ENCODE measurements around the gene RIMKLB.

RIMKLB gene

DNA sequence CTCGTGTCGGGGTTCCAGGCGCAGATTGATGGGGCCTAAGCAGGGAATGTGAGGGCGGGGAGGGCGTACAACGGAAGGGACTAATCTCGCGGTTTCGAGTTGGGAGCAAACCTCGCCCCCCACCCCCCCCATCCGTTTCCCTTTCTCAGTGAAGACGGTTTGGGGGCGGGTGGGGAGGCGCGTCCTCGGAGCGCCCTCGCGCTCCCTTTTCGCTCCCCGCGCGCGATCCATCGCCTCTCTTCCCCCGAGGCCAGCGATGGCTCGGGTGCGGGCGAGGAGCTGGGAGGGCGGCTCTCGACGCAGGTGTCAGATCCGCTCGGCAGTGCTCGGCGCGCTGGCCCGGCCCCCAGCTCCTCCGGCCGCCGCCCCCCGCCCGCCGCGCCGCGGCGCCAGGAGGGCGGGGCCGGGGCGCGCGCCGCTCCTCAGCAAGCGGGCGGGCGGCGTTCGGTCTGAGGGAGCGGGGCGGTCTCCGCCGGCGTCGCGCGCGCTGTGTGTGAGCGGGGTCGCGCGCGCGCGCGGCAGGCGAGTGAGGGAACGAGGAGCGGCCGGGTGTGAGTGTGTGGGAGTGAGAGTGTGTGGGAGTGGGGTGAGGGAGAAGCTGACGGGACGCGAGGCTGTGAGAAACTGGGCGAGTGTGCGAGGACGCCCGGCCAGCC lies at the start of gene RIMKLB:
RIMKLB (plus strand) TSS at position 516 of the 656 bp plus-strand sequence. CDS start 15,876 bp downstream, outside the sequence.
- DNase-seq, result peak; percentile 89

DNA sequence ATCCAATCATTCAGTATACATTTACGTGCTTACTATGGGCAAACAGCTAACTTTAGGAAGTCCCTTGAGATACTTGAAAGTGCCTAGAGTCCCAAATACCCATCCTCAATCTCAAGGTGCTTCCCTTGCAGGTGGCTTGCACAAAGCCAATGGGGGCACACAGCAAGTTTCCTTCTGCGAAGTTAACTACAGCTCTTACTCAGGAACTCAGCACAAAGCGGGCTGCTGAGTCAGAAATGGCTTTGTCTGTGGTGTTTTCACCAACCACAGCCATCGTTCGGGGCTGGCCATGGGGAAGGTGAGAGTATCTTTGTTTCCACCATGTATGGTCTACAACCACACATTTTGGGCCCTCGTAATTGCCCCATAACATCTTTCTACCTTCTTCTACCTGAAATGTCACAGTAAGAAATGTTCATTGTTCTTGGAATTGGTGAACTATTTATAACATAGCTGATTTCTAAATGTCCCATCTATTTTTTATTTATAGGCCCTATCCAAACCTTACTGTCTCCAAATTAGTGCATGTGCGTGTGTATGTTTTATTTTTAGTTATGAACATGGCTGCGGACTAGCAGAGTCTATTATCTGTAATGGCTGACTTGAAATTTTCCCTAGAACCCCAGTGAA lies 49.1 kb upstream of the RIMKLB start:
- no peak for DNase-seq

GRCh38 chr12:8655421-8655820 lies 42.4 kb upstream of the RIMKLB start:
- DNase-seq, result no peak

DNA sequence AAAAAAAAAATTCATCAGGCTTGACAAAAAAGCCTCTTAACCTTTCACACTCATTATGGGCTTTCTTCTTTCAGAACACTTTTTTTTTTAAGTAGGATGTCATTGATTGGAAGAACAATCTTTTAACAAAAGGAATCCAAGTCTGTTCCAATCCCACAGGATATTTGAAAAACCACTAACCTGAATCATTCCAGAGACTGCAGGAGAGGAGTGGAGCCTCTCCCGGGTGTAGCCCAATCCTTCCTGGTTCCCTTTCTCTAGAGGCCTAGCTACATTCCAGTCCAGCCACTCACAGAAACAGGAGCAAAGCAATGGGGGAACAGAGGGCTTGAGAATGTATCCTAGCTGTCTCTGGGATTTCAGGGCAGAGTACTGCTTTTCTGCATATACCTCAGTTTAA lies 39.4 kb upstream of the RIMKLB start:
- DNase-seq, result no peak

DNA sequence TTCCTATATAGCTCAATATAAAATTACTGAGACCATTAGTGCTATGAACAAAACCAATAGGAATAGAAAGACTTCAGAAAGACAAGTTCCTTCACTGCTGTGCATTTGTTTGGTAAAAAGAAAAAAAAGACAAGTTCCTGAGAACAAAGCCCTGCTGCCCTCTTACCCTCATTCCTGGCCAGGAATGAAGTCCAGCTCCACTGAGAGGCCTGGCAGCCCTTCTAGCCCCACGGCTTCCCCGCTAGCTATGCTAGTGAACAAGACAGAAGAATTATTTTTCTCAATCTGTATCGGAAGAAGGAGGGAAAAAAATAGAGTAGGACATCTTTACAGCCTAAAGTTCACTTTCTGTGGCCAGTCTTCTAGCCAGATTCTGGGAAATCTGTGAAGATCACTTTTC lies 36.8 kb upstream of the RIMKLB start:
- DNase-seq, result no peak

DNA sequence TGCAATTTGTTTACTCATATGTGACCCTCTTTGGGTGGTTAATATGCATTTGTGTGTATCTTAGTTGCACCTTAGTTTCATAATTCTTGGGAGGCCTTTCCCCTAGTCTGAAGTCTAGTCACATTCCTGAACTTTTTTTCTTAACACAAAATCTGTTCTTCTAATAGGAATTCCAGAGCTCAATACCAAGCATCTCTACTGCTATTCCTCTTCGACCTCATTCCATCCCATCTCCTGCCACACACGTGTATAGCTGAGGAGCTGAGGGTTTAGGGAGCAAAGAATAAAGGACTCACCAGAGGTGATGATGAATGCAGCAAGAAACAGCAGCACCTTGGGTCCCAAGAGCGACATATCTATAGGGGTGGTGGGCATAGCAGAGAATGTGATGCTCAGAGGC lies 36.0 kb upstream of the RIMKLB start:
- DNase-seq, result no peak

DNA sequence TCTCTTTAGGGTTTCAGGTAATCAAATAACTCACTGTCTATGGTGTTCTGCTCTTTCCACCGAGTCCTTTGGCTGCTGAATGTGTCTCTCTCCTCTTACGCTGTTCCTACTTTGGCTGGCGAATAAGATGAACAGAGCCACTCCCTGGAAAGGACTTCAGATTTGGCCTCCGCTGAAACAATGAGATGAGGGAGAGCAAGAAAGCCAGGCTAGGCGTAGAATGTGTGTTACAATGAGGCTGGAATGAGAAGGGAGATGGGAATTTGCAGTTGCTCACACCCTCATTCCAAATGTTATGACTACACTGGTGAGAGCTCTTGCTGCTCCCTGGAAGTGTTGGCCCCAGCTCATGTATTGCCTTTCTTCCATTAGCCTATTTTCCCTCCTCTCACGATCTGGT lies 35.2 kb upstream of the RIMKLB start, which contains the start of gene MFAP5:
MFAP5 (minus strand) TSS at position 234 of the 400 bp plus-strand sequence. CDS start 722 bp downstream, outside the sequence.
- DNase-seq, result no peak

GRCh38 chr12:8664228-8664913 lies 33.4 kb upstream of the RIMKLB start:
- DNase-seq, result no peak

- no peak for DNase-seq
These were observed 32.0 kb upstream of the RIMKLB start for GRCh38 chr12:8665759-8666158.

DNA sequence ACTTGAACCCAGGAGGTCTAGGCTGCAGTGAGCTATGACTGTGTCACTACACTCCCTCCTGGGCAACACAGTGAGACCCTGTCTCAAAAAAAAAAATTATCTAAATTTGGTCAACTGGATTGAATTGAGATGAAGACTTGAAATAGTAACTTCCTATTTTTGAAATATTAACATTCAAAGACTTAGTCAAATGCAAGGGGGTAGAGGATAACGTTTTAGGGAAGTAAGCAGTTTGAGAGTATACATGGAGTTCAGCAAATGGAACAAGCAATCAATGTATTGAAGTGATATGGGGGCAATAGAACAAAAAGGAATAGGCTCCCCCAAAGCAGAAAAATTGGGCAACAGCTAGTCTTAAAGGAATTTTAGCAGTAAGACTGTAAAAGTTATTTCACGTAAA lies 30.5 kb upstream of the RIMKLB start:
- no peak for DNase-seq

DNA sequence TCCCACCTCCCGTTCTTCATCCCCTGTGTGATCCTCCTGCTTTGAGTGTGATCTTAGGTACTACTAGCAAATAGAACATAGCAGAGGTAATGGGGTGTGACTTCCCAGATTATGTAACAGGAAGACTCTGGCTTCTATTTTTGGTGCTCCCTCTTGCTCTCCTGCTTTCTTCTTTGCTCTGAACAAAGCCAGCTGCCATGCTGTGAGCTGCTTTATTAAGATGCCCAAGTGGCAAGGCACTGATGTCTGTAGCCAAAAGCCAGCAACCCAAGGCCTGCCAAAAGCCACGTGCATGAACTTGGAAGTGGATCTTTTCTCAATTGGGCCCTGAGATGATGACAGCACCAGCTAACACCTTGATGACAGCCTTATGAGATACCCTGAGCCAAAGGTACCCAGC lies 29.4 kb upstream of the RIMKLB start:
- no peak for DNase-seq

GRCh38 chr12:8672381-8672780 lies 25.4 kb upstream of the RIMKLB start:
- DNase-seq, result no peak

DNA sequence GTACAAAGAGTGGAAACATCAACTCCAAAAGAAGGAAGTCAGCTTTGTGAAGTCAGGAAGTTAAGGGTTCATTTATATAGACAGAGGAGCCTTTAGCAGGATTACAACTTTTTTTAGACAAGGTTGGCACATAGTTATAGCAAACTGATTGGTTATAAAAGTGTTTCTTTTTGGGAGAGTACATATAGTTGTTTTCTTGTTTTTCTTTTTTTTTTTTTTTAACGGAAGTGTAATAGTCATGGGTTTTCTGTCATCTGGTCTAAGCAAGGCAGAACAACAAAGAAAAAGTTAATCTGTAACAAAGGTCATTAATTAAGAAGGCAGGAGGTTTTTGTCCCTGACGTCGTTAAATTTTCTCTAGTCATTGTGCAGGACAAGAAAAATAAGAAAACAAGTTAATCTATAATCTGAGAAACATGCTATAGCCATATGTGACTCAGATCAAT lies 22.2 kb upstream of the RIMKLB start:
- no peak for DNase-seq

DNA sequence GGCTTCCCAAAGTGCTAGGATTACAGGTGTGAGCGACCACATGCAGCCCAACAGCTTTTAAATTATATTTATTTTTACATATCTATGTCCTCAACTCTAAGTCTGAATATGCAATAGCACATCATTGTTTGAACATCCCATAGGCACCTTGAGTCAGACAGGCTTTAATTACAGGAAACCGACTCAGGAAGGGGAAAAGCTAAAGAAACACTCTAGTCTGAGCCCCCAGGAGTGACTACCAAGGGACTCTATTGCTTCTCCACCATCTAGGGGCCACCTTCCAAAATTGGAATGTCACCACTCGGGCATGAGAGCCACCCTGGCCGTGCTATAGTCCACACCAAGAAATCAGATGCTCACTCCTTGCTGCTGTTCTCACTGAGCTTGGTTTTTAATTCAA lies 21.1 kb upstream of the RIMKLB start:
- DNase-seq, result no peak

DNA sequence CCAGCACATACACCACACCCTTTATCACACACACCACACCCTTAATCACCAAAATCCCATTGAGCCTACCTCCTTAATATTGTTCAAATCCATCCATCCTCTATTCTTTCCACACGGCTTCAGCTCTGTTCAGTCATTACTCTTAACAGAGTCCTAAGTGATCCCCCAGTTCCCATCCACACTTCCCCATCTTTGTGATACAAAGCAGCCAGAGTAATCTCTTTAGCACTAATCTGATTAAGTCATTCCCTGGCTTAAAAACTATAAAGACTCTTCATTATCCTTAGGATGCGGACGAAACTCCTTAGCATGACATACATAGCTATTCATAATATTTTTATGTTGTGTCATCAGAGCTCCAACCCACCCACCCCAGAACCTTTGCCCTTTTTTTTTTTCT lies 20.4 kb upstream of the RIMKLB start:
- no peak for DNase-seq

GRCh38 chr12:8678661-8679111 lies 19.1 kb upstream of the RIMKLB start:
- DNase-seq, result no peak

- no peak for DNase-seq
These were observed 17.3 kb upstream of the RIMKLB start for GRCh38 chr12:8680533-8680932.

GRCh38 chr12:8681129-8681884 lies 16.5 kb upstream of the RIMKLB start:
- peak; percentile 44 for DNase-seq

DNA sequence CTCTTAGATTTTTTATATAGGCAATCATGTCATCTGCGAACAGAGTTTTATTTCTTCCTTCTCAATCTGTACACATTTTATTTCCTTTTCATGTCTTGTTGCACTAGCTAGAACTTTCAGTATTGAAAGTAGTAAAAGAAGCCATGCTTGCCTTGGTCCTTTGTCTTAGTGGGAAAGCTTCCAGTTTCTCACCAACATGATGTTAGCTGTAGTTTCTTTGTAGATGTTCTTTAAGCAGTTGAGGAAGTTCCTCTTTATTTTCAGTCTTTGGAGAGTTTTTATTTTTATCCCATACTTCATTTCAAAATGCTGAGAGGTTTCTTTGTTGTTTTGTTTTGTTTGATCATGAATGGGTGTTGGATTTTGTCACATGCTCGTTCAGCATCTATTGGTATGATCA lies 12.7 kb upstream of the RIMKLB start:
- DNase-seq, result no peak

- no peak for DNase-seq
These were observed 9.8 kb upstream of the RIMKLB start for GRCh38 chr12:8687846-8688601.

GRCh38 chr12:8689681-8690080 lies 8.1 kb upstream of the RIMKLB start:
- no peak for DNase-seq

GRCh38 chr12:8692573-8692972 lies 5.2 kb upstream of the RIMKLB start:
- peak; percentile 72 for DNase-seq

Data from NCI-H345 (cell line).